Measurements from ENCODE around the gene STUB1.

DNA sequence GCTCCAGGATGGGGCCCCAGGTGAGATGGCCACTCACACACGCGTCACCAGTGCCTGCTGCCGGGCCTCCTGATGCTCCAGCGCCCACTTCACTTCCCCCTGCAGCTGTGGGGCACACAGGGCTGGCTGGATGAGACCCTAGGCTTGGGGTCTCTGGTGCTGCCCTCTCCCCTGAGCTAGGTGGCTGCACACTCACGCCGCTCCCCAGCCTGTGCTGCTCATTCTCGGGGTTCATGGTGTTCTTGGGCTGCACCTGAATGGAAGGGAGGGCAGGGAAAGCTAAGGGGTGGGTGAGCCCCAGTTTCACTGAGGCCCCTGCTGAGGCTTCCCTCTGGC lies 44.8 kb downstream of the STUB1 start:
- TF ChIP-seq POLR2AphosphoS5 (IDR thresholded peaks at IDR 0.05; ENCODE audit: low read depth, low read length): no peak
- TF ChIP-seq, protein P1, sequence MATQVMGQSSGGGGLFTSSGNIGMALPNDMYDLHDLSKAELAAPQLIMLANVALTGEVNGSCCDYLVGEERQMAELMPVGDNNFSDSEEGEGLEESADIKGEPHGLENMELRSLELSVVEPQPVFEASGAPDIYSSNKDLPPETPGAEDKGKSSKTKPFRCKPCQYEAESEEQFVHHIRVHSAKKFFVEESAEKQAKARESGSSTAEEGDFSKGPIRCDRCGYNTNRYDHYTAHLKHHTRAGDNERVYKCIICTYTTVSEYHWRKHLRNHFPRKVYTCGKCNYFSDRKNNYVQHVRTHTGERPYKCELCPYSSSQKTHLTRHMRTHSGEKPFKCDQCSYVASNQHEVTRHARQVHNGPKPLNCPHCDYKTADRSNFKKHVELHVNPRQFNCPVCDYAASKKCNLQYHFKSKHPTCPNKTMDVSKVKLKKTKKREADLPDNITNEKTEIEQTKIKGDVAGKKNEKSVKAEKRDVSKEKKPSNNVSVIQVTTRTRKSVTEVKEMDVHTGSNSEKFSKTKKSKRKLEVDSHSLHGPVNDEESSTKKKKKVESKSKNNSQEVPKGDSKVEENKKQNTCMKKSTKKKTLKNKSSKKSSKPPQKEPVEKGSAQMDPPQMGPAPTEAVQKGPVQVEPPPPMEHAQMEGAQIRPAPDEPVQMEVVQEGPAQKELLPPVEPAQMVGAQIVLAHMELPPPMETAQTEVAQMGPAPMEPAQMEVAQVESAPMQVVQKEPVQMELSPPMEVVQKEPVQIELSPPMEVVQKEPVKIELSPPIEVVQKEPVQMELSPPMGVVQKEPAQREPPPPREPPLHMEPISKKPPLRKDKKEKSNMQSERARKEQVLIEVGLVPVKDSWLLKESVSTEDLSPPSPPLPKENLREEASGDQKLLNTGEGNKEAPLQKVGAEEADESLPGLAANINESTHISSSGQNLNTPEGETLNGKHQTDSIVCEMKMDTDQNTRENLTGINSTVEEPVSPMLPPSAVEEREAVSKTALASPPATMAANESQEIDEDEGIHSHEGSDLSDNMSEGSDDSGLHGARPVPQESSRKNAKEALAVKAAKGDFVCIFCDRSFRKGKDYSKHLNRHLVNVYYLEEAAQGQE (IDR thresholded peaks at IDR 0.05; ENCODE audit: insufficient read depth in 1 of 2, low read depth in 2 of 2, low read length in 2 of 2): no peak
- no peak for TF ChIP-seq SIN3A (IDR thresholded peaks at IDR 0.05; ENCODE audit: borderline replicate concordance, insufficient read depth, low read length)
